GM18867 (cell line): ENCODE data around the gene ASIC1.
"Not testable (repeated sequence)": the region's sequence is repeated elsewhere in the genome, so short reads cannot be mapped to it uniquely, and the experiment has no call there.

ENCODE experiments used
- ATAC-seq: cut with Tn5 transposase; IDR thresholded peaks from one replicate; pipeline ENCODE4 v1.9.1; 2021; ENCODE audit warnings: mild to moderate bottlenecking, moderate library complexity; ENCODE audit not compliant: unreplicated experiment

ASIC1 gene

DNA sequence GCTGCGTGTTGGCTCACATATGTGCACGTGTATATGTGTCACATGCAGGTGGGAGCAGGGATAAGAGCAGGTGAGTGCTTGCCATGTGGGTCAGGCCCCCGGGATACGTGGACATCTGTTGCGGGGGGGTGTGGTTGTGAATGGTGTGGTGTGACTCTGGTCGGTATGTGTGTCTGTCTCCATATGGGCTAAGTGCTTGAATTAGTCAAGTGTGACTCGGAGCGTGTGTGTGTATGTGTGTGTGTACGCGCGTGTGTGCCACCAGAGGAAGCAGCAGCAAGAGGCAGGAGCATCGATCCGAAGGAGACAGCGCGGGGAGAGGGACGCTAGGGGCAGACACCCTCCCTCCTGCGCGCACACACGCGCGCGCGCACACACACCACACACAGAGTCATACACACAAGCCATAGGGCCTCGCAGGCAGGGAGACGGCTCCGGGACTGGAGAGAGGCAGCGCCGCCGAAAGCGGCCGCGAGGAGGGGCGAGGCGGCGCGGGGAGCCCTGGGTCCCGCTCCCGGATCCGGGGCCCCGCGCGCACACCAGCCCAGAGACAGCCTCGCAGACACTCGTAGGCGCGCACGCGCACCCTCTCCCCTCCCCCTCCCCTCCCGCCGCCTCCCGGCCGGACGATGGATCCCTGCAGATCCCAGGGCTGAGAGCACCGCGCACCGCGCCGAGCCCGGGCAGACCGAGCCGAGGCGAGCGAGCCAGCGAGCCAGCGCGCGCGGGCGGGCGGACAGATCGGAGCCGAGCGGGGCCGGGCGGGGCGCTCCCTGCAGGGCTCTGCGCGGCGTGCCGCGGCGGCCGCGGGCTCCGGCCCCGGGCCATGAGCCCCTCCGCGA is at the start of gene ASIC1:
ASIC1 (plus strand) TSS at position 597 of the 842 bp plus-strand sequence. CDS start 1,171 bp downstream, outside the sequence.
- ATAC-seq: peak; percentile 40

DNA sequence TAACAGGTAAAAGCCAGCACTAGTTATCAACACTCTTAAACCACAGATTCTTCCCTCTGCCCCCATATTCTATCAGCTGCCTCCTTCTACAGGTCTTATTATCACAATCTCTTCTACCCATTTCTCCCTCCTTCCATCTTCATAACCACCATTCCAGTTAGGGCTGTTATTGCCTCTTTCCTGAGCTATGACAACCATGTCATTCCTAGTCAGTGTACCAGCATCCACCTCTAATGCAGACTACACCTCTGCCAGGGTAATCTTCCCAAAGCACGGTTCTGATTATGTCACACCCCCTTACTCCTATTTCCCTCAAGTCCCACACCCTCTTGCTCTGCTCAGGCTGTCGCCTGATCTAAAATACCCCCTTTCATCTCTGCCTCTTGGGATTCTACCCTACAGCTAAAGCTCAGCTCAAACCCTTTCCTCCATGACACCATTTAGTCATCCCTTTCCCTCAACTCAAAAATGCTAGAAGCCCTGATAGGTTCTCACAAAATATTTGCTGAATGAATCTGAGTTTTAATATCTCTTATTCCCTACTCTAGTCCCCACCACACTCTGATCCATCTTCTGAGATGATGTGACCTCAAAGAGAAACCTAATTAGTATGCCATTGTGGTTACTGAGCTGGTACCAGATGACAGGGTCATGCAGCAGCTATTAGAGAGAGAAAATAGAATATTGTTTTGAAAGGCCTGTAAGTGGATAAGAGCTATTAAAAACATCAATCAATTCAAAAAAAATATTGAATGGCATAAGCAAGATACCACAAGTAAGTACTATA is 43.8 kb upstream of the ASIC1 start:
- ATAC-seq: no peak

DNA sequence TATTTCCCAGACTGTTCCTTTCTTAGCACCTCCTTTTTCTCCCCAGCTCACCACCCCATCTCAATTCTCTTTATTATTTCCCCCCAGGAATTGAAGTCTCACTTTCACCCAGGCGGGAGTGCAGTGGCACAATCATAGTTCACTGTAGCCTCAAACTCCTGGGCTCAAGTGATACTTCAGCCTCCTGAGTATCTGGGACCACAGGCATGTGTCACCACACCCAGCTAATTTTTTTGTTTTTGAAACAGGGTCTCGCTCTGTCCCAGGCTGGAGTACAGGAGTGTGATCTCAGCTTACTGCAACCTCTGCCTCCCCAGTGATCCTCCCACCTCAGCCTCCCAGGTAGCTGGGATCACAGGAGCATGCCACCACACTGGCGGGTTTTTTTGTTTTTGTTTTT is 43.1 kb upstream of the ASIC1 start:
- ATAC-seq: no peak

DNA sequence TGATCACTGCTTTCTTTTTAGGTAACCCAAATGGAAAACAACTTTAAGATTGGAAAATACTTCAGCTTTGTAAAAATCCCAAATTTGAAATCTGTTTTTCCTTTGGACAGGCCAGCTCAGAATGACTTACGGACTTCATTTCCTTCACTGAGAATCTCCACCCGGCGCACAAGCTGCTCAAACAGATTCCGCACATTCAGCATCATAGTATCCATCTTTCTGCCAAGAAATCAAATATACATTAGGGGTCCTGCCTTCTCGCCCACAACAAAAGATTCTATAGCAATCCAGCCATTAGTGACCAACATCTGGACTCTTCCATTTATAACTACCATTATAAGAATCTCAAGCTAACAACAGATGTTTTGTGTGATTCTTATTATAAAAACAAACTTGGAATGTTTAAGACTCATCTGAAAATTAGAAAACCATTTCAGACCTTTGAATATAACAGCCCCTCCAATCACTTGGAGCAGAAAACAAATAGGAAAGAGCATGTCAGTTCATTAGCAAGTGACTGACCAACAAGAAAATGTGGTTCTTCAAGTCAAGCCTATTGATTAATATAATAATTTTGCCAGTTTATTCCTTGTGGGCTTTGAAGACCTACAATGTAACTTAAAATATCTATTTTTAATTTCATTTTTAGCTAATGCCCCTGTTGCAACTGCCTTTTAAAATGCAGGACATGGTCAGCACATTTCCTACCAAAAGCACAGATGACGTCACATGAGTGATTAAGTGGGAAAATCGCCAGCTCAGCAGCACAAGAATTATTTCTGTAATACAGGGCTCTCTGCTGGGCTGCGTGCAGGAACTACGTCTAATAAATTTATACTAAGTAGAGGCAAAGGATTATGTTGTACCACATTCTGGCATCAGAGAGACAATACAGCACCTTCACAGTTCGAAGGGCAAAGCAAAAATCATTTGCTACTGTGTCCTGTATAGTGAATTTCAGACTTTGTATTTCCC is 40.6 kb upstream of the ASIC1 start:
- ATAC-seq: no peak

DNA sequence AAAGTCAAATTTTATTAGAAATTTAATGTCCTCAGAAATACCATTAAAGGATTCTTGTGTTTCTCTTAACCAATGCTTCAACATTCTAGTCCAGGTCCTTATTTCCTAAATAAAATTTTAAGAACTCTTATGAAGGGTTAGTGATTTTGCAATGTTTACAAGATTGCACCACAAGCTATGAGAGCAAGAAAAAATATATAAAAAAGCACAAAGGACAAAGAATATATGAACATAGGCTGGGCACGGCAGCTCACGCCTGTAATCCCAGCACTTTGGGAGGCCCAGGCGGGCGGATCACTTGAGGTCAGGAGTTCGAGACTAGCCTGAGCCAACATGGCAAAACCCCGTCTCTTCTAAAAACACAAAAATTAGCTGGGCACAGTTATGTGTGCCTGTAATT is 39.8 kb upstream of the ASIC1 start:
- ATAC-seq: no peak

DNA sequence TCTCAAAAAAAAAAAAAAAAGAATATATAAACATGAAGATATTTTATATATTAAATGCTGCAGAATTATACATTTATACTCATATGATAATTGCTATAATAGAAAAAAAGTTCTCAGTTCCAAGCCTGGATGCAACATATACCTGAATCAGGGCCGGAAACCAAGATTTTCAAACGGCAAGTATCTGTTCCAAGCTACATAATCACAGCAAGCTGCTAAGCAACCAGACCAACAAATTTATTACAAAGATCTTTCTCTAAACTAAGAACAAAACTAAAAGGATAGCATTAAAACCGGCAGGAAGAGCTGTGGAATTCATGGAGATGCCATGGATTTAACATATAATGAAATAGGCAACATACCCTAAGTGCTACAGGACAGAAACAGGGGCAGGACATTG is 39.2 kb upstream of the ASIC1 start:
- no peak for ATAC-seq

DNA sequence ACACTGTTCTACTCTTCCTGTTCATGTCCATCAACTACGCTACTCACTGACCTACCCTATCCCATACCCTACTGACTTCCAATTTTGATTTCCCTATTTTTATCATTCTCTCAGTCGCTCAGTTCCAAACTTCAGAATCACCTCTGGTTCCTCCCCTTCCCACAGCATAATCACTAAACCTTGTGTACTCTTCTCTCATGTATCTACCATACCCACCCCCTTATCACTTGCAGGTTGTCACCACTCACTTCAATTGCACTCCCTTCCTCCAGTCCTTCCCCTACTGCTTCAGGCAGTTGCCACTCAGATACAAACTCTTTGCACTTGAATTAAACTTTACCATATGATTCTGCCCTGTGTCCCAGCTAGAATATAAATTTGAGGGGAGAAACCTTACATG is 38.4 kb upstream of the ASIC1 start:
- no peak for ATAC-seq

DNA sequence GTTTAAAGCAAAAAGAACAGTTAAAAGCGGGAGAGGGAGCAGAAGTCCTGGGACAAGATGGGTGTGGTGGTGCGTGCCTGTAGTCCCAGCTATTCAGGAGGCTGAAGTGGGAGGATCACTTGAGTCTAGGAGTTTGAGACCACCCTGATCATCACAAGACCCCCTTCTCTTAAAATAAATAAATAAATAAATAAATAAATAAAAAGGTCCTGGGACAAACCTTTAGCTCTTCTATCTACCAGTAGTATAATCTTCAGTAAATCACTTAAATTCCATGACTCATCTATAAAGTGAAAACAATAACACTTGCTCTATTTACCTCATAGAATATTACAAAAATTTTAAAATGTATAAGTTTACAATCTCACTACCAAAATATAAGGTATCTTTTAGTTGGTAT is 37.9 kb upstream of the ASIC1 start:
- ATAC-seq: no peak

DNA sequence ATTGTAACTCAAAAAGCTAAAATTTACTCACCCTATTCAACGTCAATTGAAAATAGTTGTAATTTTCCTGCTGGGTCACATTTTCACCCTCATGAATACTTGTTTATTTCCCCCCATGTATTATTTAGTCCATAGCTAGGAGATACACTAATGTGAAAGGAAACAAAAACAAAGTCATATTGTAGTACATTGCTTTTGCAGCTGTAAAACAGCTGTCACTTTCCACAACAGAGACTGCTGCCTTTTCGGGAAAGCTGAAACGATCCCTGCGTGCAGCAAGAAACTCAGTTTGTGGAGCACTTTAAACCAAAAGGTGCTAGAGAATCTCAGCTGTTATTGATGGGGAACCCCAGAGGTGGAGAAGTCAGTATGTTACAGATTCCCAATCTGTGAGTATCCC is 36.4 kb upstream of the ASIC1 start:
- no peak for ATAC-seq

DNA sequence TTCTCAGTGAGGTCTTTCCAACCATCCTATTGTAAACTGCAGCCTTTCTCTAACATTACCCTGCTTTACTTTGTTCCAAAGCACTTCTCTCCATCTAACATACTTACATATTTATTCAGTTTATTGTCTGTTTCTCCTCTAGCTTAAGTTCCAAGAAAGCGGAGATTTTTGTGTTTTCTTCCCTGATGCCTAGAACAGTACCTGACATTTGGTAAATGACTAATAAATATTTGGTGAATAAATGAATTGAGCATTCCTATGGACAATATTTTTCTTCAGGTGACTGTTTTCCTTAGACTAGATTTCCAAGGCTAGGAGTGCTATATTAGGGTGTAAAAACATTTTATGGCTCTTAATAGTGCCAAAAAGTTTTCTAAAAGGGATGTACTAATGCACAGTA is 34.5 kb upstream of the ASIC1 start:
- no peak for ATAC-seq

DNA sequence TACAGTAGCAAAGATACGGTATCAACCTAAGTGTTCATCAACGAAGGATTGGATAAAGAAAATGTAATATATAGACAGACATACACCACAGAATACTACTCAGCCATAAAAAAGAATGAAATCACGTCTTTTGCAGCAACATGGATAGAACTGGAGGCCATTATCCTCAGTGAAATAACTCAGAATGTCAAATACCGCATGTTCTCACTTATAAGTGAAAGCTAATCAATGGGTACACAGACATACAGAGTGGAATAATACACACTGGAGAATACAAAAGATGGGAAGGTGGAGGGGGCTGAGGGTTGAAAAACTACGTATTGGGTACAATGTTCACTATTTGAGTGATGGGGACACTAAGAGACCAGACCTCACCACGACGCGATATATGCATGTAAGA is 33.2 kb upstream of the ASIC1 start:
- no peak for ATAC-seq

DNA sequence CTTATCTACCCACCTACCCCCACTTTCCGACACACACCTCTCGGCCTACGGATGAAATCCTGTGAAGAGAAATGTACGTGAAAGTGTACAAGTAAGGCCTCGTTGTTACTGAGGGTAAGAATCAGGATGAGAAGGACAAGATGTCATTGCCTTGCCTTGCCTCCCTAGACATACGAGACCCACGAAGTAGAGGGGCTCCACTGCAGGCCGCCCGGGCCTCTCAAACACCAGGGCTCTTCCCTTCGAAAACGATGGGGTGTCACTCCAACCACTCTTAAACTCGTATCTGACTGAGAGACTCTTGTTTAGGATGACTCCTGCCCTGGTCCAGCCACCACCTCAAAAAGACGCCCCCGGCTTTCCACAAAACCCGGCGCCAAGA is 32.6 kb upstream of the ASIC1 start:
- peak; percentile 11 for ATAC-seq

DNA sequence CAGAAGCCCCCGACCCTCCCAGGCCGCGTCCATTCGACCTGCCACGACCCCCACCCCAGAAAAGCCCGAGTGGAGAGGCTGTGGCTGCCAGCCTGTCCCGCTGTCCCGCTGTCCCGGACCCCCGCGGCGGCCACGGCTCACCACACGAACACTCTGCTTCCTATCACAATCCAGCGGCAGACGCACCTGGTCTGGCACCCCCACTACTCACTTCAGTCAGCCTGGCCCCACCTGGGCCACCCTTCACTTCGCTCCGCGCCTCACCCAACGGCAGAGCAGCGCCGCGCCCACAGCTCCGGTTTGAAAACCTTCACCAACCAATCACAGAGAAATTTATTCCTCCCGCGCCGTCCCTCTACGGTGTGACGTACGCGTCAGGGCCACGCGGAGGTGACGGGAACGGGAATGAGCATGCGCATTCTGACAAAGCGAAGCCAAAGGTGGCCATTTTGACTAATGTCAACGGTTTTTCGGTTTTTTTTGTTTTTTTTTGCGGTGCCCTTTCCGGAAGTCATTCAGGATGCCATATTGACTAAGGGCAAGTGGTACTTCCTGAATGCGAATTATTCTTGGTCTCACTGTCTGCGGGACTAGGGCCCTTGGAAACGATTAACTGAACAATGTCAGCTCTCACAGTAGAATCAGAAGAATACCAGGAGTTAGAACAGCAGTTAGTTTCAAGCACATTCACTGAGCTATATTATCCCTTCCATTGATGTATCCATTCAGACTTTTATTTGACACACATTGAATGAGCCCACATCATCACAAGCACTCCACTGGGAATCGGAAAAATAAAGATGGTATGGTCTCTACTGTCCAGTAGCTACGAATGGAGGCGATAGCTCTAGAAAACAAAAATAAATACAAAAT is 32.0 kb upstream of the ASIC1 start, which contains the start of gene RACGAP1:
RACGAP1 (minus strand) TSS at position 308 of the 873 bp plus-strand sequence. CDS start 8,779 bp downstream, outside the sequence.
- peak; percentile 89 for ATAC-seq

DNA sequence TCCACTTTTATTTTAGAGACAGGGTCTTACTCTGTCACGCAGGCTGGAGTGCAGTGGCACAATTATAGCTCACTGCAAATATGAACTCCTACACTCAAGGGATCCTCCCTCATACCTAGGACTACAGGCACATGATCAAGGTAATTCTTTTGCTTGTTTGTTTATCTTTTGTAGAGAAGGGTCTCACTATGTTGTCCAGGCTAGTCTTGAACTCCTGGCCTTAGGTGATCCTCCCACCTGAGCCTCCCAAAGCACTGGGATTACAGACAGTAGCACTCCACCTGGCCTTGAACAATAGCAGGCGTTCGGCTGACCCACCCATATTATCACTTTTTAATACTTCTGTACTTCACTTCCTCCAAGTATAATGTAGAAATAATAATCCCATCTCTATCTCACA is 30.7 kb upstream of the ASIC1 start:
- no peak for ATAC-seq

DNA sequence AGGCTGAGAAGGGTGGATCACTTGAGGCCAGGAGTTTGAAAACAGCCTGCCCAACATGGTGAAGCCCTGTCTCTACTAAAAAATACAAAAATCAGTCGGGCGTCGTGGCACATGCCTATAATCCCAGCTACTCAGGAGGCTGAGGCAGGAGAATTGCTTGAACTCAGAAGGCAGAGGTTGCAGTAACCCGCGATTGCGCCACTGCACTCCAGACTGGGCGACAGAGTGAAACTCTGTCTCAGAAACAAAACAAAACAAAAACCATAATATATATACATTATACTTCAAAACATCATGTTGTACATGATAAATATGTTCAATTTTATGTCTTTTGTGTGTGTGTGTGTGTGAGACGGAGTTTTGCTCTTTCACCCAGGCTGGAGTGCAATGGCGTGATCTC is 26.9 kb upstream of the ASIC1 start:
- ATAC-seq: not testable (repeated sequence)

DNA sequence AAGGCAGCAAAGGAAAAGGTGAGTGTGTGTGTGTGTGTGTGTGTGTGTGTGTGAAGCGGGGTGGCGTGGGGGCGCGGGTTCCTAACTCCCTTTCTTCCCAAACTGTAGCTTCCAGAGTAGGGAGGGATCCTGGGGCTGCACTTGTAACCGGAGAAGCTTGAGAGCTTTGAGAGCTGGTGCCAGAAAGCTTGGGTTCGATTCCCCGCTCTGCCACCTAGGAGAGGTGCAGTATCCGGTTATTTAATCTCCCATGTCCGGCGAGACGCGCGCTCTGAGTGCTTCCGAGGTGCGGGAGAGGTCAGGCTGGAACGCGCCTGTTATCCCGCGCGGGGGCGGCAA is 24.9 kb upstream of the ASIC1 start:
- no peak for ATAC-seq

DNA sequence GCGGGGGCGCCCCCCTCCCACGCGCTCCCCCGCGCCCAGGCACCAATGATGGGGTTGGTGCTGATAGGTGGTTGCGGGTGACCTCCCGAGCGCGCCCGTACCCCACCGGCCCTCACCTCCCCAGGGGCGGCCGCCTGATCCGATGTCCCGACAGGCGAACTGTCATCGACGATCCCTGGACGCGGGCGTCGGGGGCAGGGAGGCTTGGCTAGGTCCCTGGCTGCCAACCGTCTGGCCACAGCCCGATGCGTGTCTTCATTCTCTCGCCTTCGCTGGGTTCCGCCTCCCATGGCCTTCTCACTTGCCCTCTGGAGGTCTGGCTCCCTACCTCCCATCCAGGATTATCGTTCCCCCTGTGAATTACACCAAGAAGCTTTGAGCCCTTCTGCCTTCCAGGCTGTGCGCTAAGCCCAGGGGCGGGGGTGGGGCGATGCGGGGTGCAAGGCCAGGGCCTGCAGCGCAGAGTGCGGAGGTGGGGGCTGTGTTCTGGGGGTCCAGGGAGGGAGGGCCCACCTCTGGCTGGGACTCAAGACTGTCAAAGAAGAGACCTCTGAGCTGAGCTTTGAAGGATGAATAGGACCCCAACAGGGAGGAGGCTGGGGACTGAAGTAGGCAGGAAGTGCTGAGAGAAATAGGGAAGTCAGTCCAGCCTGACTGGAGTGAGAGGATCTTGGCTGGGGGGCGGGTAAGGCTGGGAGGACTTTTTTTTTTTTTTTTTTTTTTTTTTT is 24.4 kb upstream of the ASIC1 start:
- no peak for ATAC-seq

DNA sequence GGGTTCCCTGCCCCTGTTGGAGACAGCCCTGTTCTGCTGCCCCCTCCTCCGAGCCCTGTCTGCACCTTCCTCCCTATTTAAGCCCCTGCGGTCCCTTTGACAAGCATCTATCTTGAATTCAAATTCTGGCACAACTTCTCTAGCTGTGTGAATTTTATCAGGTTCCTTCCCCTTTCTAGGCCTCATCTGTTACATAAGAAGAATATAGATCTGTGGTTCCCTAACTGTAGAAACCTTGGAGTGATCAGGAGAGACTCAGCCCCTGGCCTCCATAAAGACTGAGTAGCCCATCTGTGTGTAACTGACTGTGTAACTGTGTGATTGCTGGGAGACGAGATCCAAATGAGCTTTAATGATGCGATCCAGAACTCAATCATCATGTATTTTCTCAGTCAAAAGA is 19.1 kb upstream of the ASIC1 start:
- ATAC-seq: no peak

DNA sequence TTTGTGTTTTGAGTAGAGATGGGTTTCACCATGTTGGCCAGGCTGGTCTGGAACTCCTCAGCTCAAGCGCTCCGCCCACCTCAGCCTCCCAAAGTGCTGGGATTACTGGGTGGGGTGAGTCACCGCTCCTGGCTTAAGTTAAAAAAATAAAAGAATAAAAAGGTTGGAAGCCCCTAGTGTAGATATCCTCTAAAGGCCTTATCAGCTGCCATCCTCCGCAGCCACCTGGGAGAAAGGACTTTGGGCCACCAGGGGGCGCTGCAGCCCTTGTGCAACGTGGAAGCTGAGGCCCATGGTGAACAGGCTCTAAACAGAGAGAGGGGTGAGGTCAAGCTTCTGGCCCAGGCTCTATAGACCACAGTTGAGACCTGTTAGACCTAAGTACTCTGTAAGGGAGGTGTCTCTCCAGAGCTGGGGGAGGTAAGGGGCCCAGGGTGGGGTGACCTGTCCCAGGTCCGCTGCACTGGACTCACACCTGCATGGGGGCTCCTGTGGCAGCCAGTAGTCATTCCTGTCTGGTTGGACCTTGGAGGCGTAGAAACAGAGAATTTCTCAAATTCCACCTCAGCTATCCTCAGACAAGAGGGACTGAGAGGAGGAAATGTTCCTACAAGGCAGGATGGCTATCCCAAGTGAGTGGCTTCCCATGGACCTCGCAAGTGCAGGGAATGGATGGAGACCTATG is 18.1 kb upstream of the ASIC1 start:
- no peak for ATAC-seq
